IPS-11a (cell line): ENCODE data around the gene IFT22.
"Not testable (repeated sequence)": the region's sequence is repeated elsewhere in the genome, so short reads cannot be mapped to it uniquely, and the experiment has no call there.

Source experiments
- H3K4me3 ChIP-seq: one replicate; pipeline ENCODE4 v1.5.1; 2013; ENCODE audit warnings: low read depth, low read length, control low read depth

Gene IFT22

GRCh38 chr7:101315336-101315735 is 6.3 kb downstream of the IFT22 start:
- no peak overlapping the region for H3K4me3 ChIP-seq

- H3K4me3 ChIP-seq, result peak overlapping the region; percentile 79
Measured at GRCh38 chr7:101308245-101309085, 13.1 kb downstream of the IFT22 start.

GRCh38 chr7:101306307-101306706 is 15.3 kb downstream of the IFT22 start:
- H3K4me3 ChIP-seq, result no peak overlapping the region

- peak overlapping the region; percentile 17 for H3K4me3 ChIP-seq
Measured at GRCh38 chr7:101303102-101303701, 18.4 kb downstream of the IFT22 start.

- peak overlapping the region; percentile 17 for H3K4me3 ChIP-seq
Measured at GRCh38 chr7:101302641-101303101, 18.9 kb downstream of the IFT22 start.

GRCh38 chr7:101300465-101301376 is 20.9 kb downstream of the IFT22 start:
- peak overlapping the region; percentile 72 for H3K4me3 ChIP-seq

GRCh38 chr7:101299511-101300464 is 21.8 kb downstream of the IFT22 start:
- H3K4me3 ChIP-seq, result peak overlapping the region; percentile 72

- H3K4me3 ChIP-seq, result no peak overlapping the region
Measured at GRCh38 chr7:101294832-101295121, 26.8 kb downstream of the IFT22 start.

GRCh38 chr7:101294039-101294831 is 27.4 kb downstream of the IFT22 start:
- H3K4me3 ChIP-seq, result no peak overlapping the region

- H3K4me3 ChIP-seq, result not testable (repeated sequence)
Measured at GRCh38 chr7:101293069-101294021, 28.3 kb downstream of the IFT22 start.

- H3K4me3 ChIP-seq, result not testable (repeated sequence)
Measured at GRCh38 chr7:101292566-101292965, 29.0 kb downstream of the IFT22 start.

- not testable (repeated sequence) for H3K4me3 ChIP-seq
Measured at GRCh38 chr7:101290186-101291037, 31.2 kb downstream of the IFT22 start.

- not testable (repeated sequence) for H3K4me3 ChIP-seq
Measured at GRCh38 chr7:101289687-101290086, 31.9 kb downstream of the IFT22 start.

- H3K4me3 ChIP-seq, result no peak overlapping the region
Measured at GRCh38 chr7:101288439-101288838, 33.2 kb downstream of the IFT22 start.

GRCh38 chr7:101287032-101287431 is 34.6 kb downstream of the IFT22 start:
- H3K4me3 ChIP-seq, result no peak overlapping the region

- H3K4me3 ChIP-seq, result not testable (repeated sequence)
Measured at GRCh38 chr7:101285880-101286279, 35.7 kb downstream of the IFT22 start.

- H3K4me3 ChIP-seq, result no peak overlapping the region
Measured at GRCh38 chr7:101285171-101285570, 36.4 kb downstream of the IFT22 start.
